Measurements from ENCODE around the gene OPCML. TPM values are rescaled to one million over a fixed set of nuclear protein-coding genes. Genes with fewer than 3 reads are reported as not detected.

The OPCML gene
- total RNA-seq, 1 experiment from 2014 or later = not detected

DNA sequence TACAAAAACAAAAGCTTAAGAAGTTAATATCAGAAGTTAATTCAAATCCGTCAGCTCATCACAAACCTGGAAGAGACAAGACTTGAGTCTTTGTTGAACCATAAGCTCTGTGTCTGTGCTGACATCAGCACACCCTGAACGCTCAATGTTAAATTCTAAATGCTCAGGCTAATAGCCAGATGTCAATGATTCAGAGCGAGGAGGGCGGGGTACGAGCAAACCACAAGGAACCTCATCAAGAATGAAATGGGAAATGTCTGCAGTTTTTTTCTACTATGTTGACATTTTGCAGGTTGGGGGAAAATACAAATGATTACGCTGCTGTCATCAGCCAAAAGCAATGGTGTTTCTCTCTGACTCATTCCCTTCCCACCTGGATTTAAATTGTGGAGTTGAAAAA lies 1104.7 kb downstream of the OPCML start:
- POLR2A ChIA-PET = no interaction called here
- peaks cover 9% of the 10 kb centered on the region for H3K27me3 Mint-ChIP-seq (ENCODE audit: insufficient read depth, unreplicated experiment)
- no peak for DNase-seq
- no peaks in the 10 kb centered on the region for H3K36me3 Mint-ChIP-seq (ENCODE audit: insufficient read depth, unreplicated experiment)
- BruUV-seq (replicated peaks) = no TSS peak
- CTCF ChIA-PET = no interaction called here
- H3K36me3 ChIP-seq (ENCODE audit: control insufficient read depth, insufficient read depth, low read length) = no peaks in the 10 kb centered on the region
- H3K9me3 Mint-ChIP-seq (ENCODE audit: unreplicated experiment) = no peaks in the 10 kb centered on the region
- no peaks in the 10 kb centered on the region for H3K4me1 ChIP-seq
- no peak overlapping the region for H3K4me3 Mint-ChIP-seq (ENCODE audit: unreplicated experiment)
- intact Hi-C loops (cut with micrococcal nuclease; ENCODE audit: unreplicated experiment) = no loop called here
- H3K4me1 Mint-ChIP-seq (ENCODE audit: low read depth, unreplicated experiment) = no peaks in the 10 kb centered on the region
- H3K27me3 ChIP-seq (replicated peaks; ENCODE audit: control insufficient read depth, insufficient read depth, low read length) = no peaks in the 10 kb centered on the region
- no peak overlapping the region for H3K27ac Mint-ChIP-seq (ENCODE audit: unreplicated experiment)
- TF ChIP-seq, protein P1, sequence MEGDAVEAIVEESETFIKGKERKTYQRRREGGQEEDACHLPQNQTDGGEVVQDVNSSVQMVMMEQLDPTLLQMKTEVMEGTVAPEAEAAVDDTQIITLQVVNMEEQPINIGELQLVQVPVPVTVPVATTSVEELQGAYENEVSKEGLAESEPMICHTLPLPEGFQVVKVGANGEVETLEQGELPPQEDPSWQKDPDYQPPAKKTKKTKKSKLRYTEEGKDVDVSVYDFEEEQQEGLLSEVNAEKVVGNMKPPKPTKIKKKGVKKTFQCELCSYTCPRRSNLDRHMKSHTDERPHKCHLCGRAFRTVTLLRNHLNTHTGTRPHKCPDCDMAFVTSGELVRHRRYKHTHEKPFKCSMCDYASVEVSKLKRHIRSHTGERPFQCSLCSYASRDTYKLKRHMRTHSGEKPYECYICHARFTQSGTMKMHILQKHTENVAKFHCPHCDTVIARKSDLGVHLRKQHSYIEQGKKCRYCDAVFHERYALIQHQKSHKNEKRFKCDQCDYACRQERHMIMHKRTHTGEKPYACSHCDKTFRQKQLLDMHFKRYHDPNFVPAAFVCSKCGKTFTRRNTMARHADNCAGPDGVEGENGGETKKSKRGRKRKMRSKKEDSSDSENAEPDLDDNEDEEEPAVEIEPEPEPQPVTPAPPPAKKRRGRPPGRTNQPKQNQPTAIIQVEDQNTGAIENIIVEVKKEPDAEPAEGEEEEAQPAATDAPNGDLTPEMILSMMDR (IDR thresholded peaks at IDR 0.05; ENCODE audit: insufficient read depth in 1 of 2, low read depth in 1 of 2, low read length in 1 of 2, severe bottlenecking in 1 of 2, unreplicated experiment in 1 of 2) = no peak
- no peak overlapping the region for H3K4me3 ChIP-seq (ENCODE audit: low read depth, low read length)
- H3K9me3 ChIP-seq = no peaks in the 10 kb centered on the region

DNA sequence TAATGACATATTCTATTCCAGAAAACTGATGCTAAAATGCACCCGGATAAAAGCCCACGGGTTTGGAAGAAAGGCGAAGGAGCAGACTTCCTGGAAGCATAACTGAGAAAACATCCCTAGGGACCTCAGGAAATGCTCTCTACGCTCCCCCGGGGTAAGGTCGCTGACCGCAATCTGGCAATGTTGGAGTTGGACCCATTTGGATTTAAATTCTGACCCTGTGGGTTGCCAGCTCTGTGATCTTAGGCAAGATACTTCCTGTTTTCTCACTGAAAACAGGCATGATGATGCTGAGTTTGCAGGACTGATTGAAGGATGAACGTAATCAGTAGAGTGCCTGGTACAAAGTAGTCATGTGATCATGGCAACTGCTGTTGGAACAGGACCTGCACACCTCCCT lies 1107.9 kb downstream of the OPCML start:
- H3K4me3 ChIP-seq (ENCODE audit: low read depth, low read length) = no peak overlapping the region
- H3K36me3 Mint-ChIP-seq (ENCODE audit: insufficient read depth, unreplicated experiment) = no peaks in the 10 kb centered on the region
- ChIA-PET CTCF (no interaction called here), POLR2A (no interaction called here)
- no peaks in the 10 kb centered on the region for H3K4me1 ChIP-seq
- no peaks in the 10 kb centered on the region for H3K9me3 Mint-ChIP-seq (ENCODE audit: unreplicated experiment)
- H3K9me3 ChIP-seq = no peaks in the 10 kb centered on the region
- TF ChIP-seq, protein P1 (IDR thresholded peaks at IDR 0.05; ENCODE audit: insufficient read depth in 1 of 2, low read depth in 1 of 2, low read length in 1 of 2, severe bottlenecking in 1 of 2, unreplicated experiment in 1 of 2) = no peak
- H3K4me3 Mint-ChIP-seq (ENCODE audit: unreplicated experiment) = no peak overlapping the region
- DNase-seq = no peak
- no peak overlapping the region for H3K27ac Mint-ChIP-seq (ENCODE audit: unreplicated experiment)
- no peaks in the 10 kb centered on the region for H3K4me1 Mint-ChIP-seq (ENCODE audit: low read depth, unreplicated experiment)
- no peaks in the 10 kb centered on the region for H3K27me3 ChIP-seq (replicated peaks; ENCODE audit: control insufficient read depth, insufficient read depth, low read length)
- BruUV-seq (replicated peaks) = no TSS peak
- intact Hi-C loops (cut with micrococcal nuclease; ENCODE audit: unreplicated experiment) = no loop called here
- H3K36me3 ChIP-seq (ENCODE audit: control insufficient read depth, insufficient read depth, low read length) = no peaks in the 10 kb centered on the region
- H3K27me3 Mint-ChIP-seq (ENCODE audit: insufficient read depth, unreplicated experiment) = peaks cover 6% of the 10 kb centered on the region

DNA sequence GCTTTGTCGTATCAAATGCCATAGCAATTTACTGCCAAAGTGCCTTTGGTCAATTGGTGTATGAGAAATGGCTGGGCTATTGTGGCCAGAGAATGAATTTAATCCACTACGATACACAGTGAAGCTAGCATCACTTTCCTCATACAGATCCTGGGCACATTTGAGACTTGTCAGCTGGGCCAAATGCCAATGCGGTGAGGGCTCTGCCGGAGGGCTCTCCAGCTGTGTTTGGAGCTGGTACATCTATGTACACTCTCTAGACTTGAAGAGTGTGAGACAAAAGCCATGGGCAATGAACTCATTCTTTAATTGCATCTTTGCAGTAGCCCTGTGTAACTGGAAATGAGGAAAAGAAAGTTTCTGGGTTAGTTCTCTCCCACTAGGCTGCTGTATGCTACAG lies 1109.0 kb downstream of the OPCML start:
- CTCF ChIA-PET = no interaction called here
- intact Hi-C loops (cut with micrococcal nuclease; ENCODE audit: unreplicated experiment) = no loop called here
- no peaks in the 10 kb centered on the region for H3K4me1 Mint-ChIP-seq (ENCODE audit: low read depth, unreplicated experiment)
- H3K36me3 ChIP-seq (ENCODE audit: control insufficient read depth, insufficient read depth, low read length) = no peaks in the 10 kb centered on the region
- no peak overlapping the region for H3K4me3 ChIP-seq (ENCODE audit: low read depth, low read length)
- POLR2A ChIA-PET = no interaction called here
- H3K4me1 ChIP-seq = no peaks in the 10 kb centered on the region
- no peaks in the 10 kb centered on the region for H3K9me3 ChIP-seq
- TF ChIP-seq, protein P1 (IDR thresholded peaks at IDR 0.05; ENCODE audit: insufficient read depth in 1 of 2, low read depth in 1 of 2, low read length in 1 of 2, severe bottlenecking in 1 of 2, unreplicated experiment in 1 of 2) = no peak
- BruUV-seq (replicated peaks) = no TSS peak
- DNase-seq = no peak
- H3K9me3 Mint-ChIP-seq (ENCODE audit: unreplicated experiment) = no peaks in the 10 kb centered on the region
- peaks cover 5% of the 10 kb centered on the region for H3K27me3 Mint-ChIP-seq (ENCODE audit: insufficient read depth, unreplicated experiment)
- H3K27ac Mint-ChIP-seq (ENCODE audit: unreplicated experiment) = no peak overlapping the region
- no peaks in the 10 kb centered on the region for H3K27me3 ChIP-seq (replicated peaks; ENCODE audit: control insufficient read depth, insufficient read depth, low read length)
- no peaks in the 10 kb centered on the region for H3K36me3 Mint-ChIP-seq (ENCODE audit: insufficient read depth, unreplicated experiment)
- no peak overlapping the region for H3K4me3 Mint-ChIP-seq (ENCODE audit: unreplicated experiment)
